ENCODE results near the gene C2orf15. TPM values are rescaled to one million over a fixed set of nuclear protein-coding genes. Genes with fewer than 3 reads are reported as not detected.
A peak's percentile ranks its signal among the peaks of the same experiment; 100 is the strongest.

The C2orf15 gene
- total and polyA plus RNA-seq, 2 donors (not counting 1 experiment from before 2014, with no cell fraction given) = 1.0 to 1.1 TPM

DNA sequence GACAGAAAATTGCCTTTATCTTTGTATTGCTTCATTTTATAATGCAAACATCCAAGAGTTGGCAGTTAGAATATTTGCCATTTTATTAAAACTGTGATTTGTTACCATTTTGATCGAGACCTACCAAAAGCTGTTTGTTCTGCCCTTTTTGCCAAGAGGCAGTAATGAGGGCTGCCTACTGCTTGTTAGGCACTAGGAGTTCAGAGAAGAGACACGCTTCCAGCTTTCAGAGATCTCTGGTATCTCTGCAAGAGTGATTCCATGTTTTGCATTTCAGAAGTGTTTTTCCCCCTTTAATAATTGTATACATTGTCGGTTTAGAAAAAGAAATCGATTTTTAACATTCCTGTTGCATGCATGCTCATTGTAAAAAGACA lies 40.1 kb downstream of the C2orf15 start:
- H3K27ac ChIP-seq (ENCODE audit: low read length in 2 of 2) = peak overlapping the region in 1 of 2 donors; percentile 95
- DNase-seq (no peak), ATAC-seq (ENCODE audit: low read depth) (no peak)
- Mint-ChIP-seq H3K4me3 (peak overlapping the region; percentile 99), H3K27me3 (no peaks in the 10 kb centered on the region), H3K27ac (no peak overlapping the region), H3K4me1 (peaks cover 49% of the 10 kb centered on the region), H3K9me3 (ENCODE audit: insufficient read depth) (no peaks in the 10 kb centered on the region)
- H3K9me3 ChIP-seq (ENCODE audit: control extremely low read depth in 1 of 3, control insufficient read depth in 2 of 3, insufficient read depth in 1 of 3, low read length in 2 of 3) = no peaks in the 10 kb centered on the region
- H3K79me2 ChIP-seq (ENCODE audit: control insufficient read depth, insufficient read depth, low read length) = peaks cover 95% of the 10 kb centered on the region
- H3K4me2 ChIP-seq (replicated peaks; ENCODE audit: low read depth, low read length, poor library complexity, severe bottlenecking) = peak overlapping the region; percentile 84
- peak overlapping the region; percentile 93 for H2AFZ ChIP-seq (ENCODE audit: insufficient read depth, low read depth, low read length, poor library complexity, severe bottlenecking)
- intact Hi-C loops (cut with micrococcal nuclease) = loop anchor here (1.0 kb wide), 3 partner anchors 27 to 155 kb away; partner anchors contain the start of genes C2orf15, LIPT1, TSGA10 and TXNDC9
- peaks cover 17% of the 10 kb centered on the region for H4K20me1 ChIP-seq (ENCODE audit: control insufficient read depth, insufficient read depth, low read length, poor library complexity, severe bottlenecking)
- TF ChIP-seq EZH2 (IDR thresholded peaks at IDR 0.05; ENCODE audit: borderline replicate concordance, insufficient read depth, low read depth, low read length, poor library complexity, severe bottlenecking) = no peak
- TF ChIP-seq, protein P1, sequence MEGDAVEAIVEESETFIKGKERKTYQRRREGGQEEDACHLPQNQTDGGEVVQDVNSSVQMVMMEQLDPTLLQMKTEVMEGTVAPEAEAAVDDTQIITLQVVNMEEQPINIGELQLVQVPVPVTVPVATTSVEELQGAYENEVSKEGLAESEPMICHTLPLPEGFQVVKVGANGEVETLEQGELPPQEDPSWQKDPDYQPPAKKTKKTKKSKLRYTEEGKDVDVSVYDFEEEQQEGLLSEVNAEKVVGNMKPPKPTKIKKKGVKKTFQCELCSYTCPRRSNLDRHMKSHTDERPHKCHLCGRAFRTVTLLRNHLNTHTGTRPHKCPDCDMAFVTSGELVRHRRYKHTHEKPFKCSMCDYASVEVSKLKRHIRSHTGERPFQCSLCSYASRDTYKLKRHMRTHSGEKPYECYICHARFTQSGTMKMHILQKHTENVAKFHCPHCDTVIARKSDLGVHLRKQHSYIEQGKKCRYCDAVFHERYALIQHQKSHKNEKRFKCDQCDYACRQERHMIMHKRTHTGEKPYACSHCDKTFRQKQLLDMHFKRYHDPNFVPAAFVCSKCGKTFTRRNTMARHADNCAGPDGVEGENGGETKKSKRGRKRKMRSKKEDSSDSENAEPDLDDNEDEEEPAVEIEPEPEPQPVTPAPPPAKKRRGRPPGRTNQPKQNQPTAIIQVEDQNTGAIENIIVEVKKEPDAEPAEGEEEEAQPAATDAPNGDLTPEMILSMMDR (IDR thresholded peaks at IDR 0.05) = no peak
- H3K27me3 ChIP-seq (replicated peaks in 1 of 4; ENCODE audit: control extremely low read depth in 1 of 4, control insufficient read depth in 3 of 4, insufficient read depth in 4 of 4, low read length in 3 of 4) = no peaks in the 10 kb centered on the region
- peaks cover 25 to 26% of the 10 kb centered on the region in 2 donors for H3K4me1 ChIP-seq (ENCODE audit: control insufficient read depth in 2 of 2, insufficient read depth in 2 of 2, low read length in 2 of 2)
- peak overlapping the region; percentile 93 to 100 (median 97) for H3K4me3 ChIP-seq (ENCODE audit: control extremely low read depth in 1 of 5, extremely low read depth in 1 of 5, insufficient read depth in 1 of 5, low read depth in 2 of 5, low read length in 4 of 5)
- ChIA-PET CTCF (interaction anchor here (0.6 to 2.2 kb wide), 2 partner anchors 9 to 532 kb away, joined by 4 to 9 read pairs; no protein-coding TSS in a partner anchor), POLR2A (interaction anchor here (0.7 kb wide), 2 partner anchors 40 to 1070 kb away, joined by 3 to 6 read pairs; partner anchors contain the start of gene C2orf15)
- WGBS (ENCODE audit: insufficient coverage) = no CpG with 5 or more reads among the region's 4 CpGs
- peaks cover 2 to 6% of the 10 kb centered on the region in 2 experiments for H3K36me3 ChIP-seq (replicated peaks in 1 of 2; ENCODE audit: control extremely low read depth in 1 of 2, control insufficient read depth in 1 of 2, extremely low read depth in 1 of 2, insufficient read depth in 2 of 2, low read length in 1 of 2)
- H3K9ac ChIP-seq (ENCODE audit: low read length) = peak overlapping the region; percentile 95

DNA sequence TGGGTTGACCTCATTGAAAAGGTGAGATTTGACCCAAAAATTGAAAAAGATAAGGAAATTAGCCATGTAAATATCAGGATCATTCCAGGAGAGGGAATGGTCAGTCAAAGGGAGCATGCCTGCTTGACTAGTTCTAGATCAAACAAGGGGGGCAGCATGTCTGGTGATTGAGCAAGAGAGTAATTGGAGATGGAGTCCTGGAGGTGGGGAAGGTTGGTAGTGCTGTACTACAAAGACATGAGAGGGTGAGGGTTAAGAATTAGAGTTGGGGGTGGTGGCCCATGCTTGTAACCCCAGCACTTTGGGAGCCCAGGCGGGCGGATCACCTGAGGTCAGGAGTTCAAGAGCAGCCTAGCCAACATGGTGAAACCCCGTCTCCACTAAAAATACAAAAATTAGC lies 41.5 kb downstream of the C2orf15 start:
- Mint-ChIP-seq H3K9me3 (ENCODE audit: insufficient read depth) (no peaks in the 10 kb centered on the region), H3K27me3 (no peaks in the 10 kb centered on the region), H3K27ac (no peak overlapping the region), H3K4me3 (no peak overlapping the region), H3K4me1 (peaks cover 41% of the 10 kb centered on the region)
- DNase-seq = no peak
- Histone ChIP-seq H3K79me2 (ENCODE audit: control insufficient read depth, insufficient read depth, low read length) (peaks cover 82% of the 10 kb centered on the region), H2AFZ (ENCODE audit: insufficient read depth, low read depth, low read length, poor library complexity, severe bottlenecking) (no peak overlapping the region), H4K20me1 (ENCODE audit: control insufficient read depth, insufficient read depth, low read length, poor library complexity, severe bottlenecking) (peaks cover 12% of the 10 kb centered on the region), H3K4me3 (ENCODE audit: control extremely low read depth in 1 of 5, extremely low read depth in 1 of 5, insufficient read depth in 1 of 5, low read depth in 2 of 5, low read length in 4 of 5) (no peak overlapping the region), H3K9ac (ENCODE audit: low read length) (no peak overlapping the region), H3K4me1 (ENCODE audit: control insufficient read depth in 2 of 2, insufficient read depth in 2 of 2, low read length in 2 of 2) (peaks cover 25 to 26% of the 10 kb centered on the region in 2 donors), H3K27ac (ENCODE audit: low read length in 2 of 2) (no peak overlapping the region), H3K36me3 (replicated peaks in 1 of 2; ENCODE audit: control extremely low read depth in 1 of 2, control insufficient read depth in 1 of 2, extremely low read depth in 1 of 2, insufficient read depth in 2 of 2, low read length in 1 of 2) (peaks cover 3 to 13% of the 10 kb centered on the region in 2 experiments), H3K9me3 (ENCODE audit: control extremely low read depth in 1 of 3, control insufficient read depth in 2 of 3, insufficient read depth in 1 of 3, low read length in 2 of 3) (no peaks in the 10 kb centered on the region), H3K27me3 (replicated peaks in 1 of 4; ENCODE audit: control extremely low read depth in 1 of 4, control insufficient read depth in 3 of 4, insufficient read depth in 4 of 4, low read length in 3 of 4) (no peaks in the 10 kb centered on the region), H3K4me2 (replicated peaks; ENCODE audit: low read depth, low read length, poor library complexity, severe bottlenecking) (no peak overlapping the region)
- ChIA-PET CTCF (no interaction called here), POLR2A (no interaction called here)
- intact Hi-C loops (cut with micrococcal nuclease) = no loop called here
- no peak for TF ChIP-seq EZH2 (IDR thresholded peaks at IDR 0.05; ENCODE audit: borderline replicate concordance, insufficient read depth, low read depth, low read length, poor library complexity, severe bottlenecking)
- TF ChIP-seq, protein P1 (IDR thresholded peaks at IDR 0.05) = no peak
- no peak for ATAC-seq (ENCODE audit: low read depth)
- 100% methylated on average over 2 of the region's 3 CpGs for WGBS (ENCODE audit: insufficient coverage)

Measured in B cell (primary cell).